HEK293 (cell line): ENCODE measurements around the gene MGAT4B.
A peak's percentile ranks its signal among the peaks of the same experiment; 100 is the strongest.

Experiments used
- FEZF1 ChIP-seq: fragments of 450-650 bp; formaldehyde crosslinking; IDR thresholded peaks from 2 replicates; pipeline ENCODE4 v1.5.1; 2016; ENCODE audit warnings: missing biosample characterization, missing genetic modification characterization
- GLIS2 ChIP-seq: fragments of 450-650 bp; formaldehyde crosslinking; IDR thresholded peaks from 2 replicates; pipeline ENCODE4 v1.5.1; 2016; ENCODE audit warnings: missing biosample characterization, missing genetic modification characterization
- KLF8 ChIP-seq: fragments of 450-650 bp; formaldehyde crosslinking; IDR thresholded peaks from 2 replicates; pipeline ENCODE4 v1.5.1; 2016; ENCODE audit warnings: missing biosample characterization, missing genetic modification characterization
- OVOL3 ChIP-seq: fragments of 450-650 bp; formaldehyde crosslinking; IDR thresholded peaks from 2 replicates; pipeline ENCODE4 v1.5.1; 2016; ENCODE audit warnings: missing biosample characterization, missing genetic modification characterization
- RBAK ChIP-seq: fragments of 450-650 bp; formaldehyde crosslinking; IDR thresholded peaks from 2 replicates; pipeline ENCODE4 v1.5.1; 2016; ENCODE audit warnings: missing biosample characterization, missing genetic modification characterization
- WT1 ChIP-seq: fragments of 450-650 bp; formaldehyde crosslinking; IDR thresholded peaks from 2 replicates; pipeline ENCODE4 v1.5.1; 2016; ENCODE audit warnings: missing biosample characterization, missing genetic modification characterization
- ZBTB20 ChIP-seq: fragments of 450-650 bp; formaldehyde crosslinking; IDR thresholded peaks from 2 replicates; pipeline ENCODE4 v1.5.1; 2016; ENCODE audit warnings: missing biosample characterization, missing genetic modification characterization
- ZNF112 ChIP-seq: fragments of 450-650 bp; formaldehyde crosslinking; IDR thresholded peaks from 2 replicates; pipeline ENCODE4 v1.5.0; 2017; ENCODE audit warnings: missing biosample characterization, missing genetic modification characterization
- ZNF133 ChIP-seq: fragments of 450-650 bp; formaldehyde crosslinking; IDR thresholded peaks from 2 replicates; pipeline ENCODE4 v1.5.1; 2016; ENCODE audit warnings: missing biosample characterization, missing genetic modification characterization
- ZNF324 ChIP-seq: fragments of 450-650 bp; formaldehyde crosslinking; IDR thresholded peaks from 2 replicates; pipeline ENCODE4 v1.5.1; 2016; ENCODE audit warnings: missing biosample characterization, missing genetic modification characterization
- ZNF366 ChIP-seq: fragments of 450-650 bp; formaldehyde crosslinking; conservative IDR thresholded peaks from 2 replicates; pipeline ENCODE4 v1.5.1; 2016; ENCODE audit warnings: missing biosample characterization, missing genetic modification characterization
- ZNF423 ChIP-seq: fragments of 450-650 bp; formaldehyde crosslinking; IDR thresholded peaks from 2 replicates; pipeline ENCODE4 v1.5.1; 2016; ENCODE audit warnings: missing biosample characterization, missing genetic modification characterization
- ZNF624 ChIP-seq: fragments of 450-650 bp; formaldehyde crosslinking; IDR thresholded peaks from 2 replicates; pipeline ENCODE4 v1.5.1; 2017; ENCODE audit warnings: missing biosample characterization, missing genetic modification characterization
- ZNF629 ChIP-seq: fragments of 450-650 bp; formaldehyde crosslinking; IDR thresholded peaks from 2 replicates; pipeline ENCODE4 v1.5.1; 2017; ENCODE audit warnings: missing biosample characterization, missing genetic modification characterization
- ZSCAN23 ChIP-seq: fragments of 450-650 bp; formaldehyde crosslinking; IDR thresholded peaks from 2 replicates; pipeline ENCODE4 v1.5.1; 2016; ENCODE audit warnings: missing biosample characterization, missing genetic modification characterization
- ZXDB ChIP-seq: fragments of 450-650 bp; formaldehyde crosslinking; IDR thresholded peaks from 2 replicates; pipeline ENCODE4 v1.5.1; 2016; ENCODE audit warnings: missing biosample characterization, missing genetic modification characterization
- TF ChIP-seq, protein P1 (sequence below): fragments of 450-650 bp; formaldehyde crosslinking; IDR thresholded peaks from 2 replicates; pipeline ENCODE4 v1.5.1; 2016; ENCODE audit warnings: missing biosample characterization, missing genetic modification characterization
- TF ChIP-seq, protein P2 (sequence below): sonication (generic); formaldehyde crosslinking; IDR thresholded peaks from 2 replicates; pipeline ENCODE4 v1.8.1; 2022; ENCODE audit warnings: mild to moderate bottlenecking, moderate library complexity, missing genetic modification reagents
- TF ChIP-seq, protein P3 (sequence below): fragments of 450-650 bp; IDR thresholded peaks from 2 replicates; pipeline ENCODE4 v1.5.1; 2018; ENCODE audit warnings: missing biosample characterization, mild to moderate bottlenecking, missing genetic modification characterization
- TF ChIP-seq, protein P4 (sequence below): fragments of 450-650 bp; formaldehyde crosslinking; IDR thresholded peaks from 2 replicates; pipeline ENCODE4 v1.5.1; 2017; ENCODE audit warnings: missing biosample characterization, missing genetic modification characterization
- TF ChIP-seq, protein P5 (sequence below): fragments of 450-650 bp; formaldehyde crosslinking; IDR thresholded peaks from 2 replicates; pipeline ENCODE4 v1.5.1; 2017; ENCODE audit warnings: missing biosample characterization, missing genetic modification characterization
- TF ChIP-seq, protein P6 (sequence below): fragments of 450-650 bp; formaldehyde crosslinking; IDR thresholded peaks from 2 replicates; pipeline ENCODE4 v1.5.1; 2017; ENCODE audit warnings: missing biosample characterization, mild to moderate bottlenecking, missing genetic modification characterization, moderate library complexity
- TF ChIP-seq, protein P7 (sequence below): fragments of 450-650 bp; formaldehyde crosslinking; IDR thresholded peaks from 2 replicates; pipeline ENCODE4 v1.5.1; 2016; ENCODE audit warnings: missing biosample characterization, missing genetic modification characterization
- TF ChIP-seq, protein P8 (sequence below): fragments of 450-650 bp; formaldehyde crosslinking; IDR thresholded peaks from 2 replicates; pipeline ENCODE4 v1.5.1; 2016; ENCODE audit warnings: missing biosample characterization, missing genetic modification characterization, borderline replicate concordance

MGAT4B gene

DNA sequence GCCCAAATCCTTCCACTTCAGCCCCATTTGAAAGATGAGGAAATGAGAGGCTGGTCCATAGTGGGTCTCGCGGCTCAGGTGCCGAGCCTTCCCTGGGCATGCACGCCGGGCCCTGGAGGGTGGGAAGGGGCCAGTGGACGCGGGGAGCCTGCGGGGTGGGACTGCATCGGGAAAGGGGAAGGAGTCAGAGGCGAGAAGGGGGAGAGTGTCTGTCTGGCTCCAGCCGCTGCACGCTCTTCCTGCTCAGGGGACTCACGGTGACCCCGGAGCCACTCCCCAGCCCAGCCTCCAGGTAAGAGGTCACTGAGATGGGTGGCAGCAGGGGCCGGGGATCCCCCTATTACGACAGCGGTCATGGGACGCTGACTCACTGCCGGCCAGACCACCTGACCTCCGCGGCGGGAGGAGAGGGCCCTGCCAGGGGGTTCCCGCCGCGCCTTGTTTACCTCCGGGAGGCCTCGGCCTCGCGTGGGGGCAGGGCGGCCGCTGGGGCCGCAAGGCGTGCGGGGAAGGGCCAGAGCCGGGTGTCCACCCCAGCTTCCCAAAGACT lies 12.2 kb upstream of the MGAT4B start (continued):
- TF ChIP-seq RBAK (tag by site-specific recombination) (no peak), FEZF1 (tag by site-specific recombination) (peak; percentile 19; the same call in 1 of the 2 replicates), ZSCAN23 (tag by site-specific recombination) (peak; percentile 91; the same call in 1 of the 2 replicates), GLIS2 (tag by site-specific recombination) (peak; percentile 96), ZXDB (peak; percentile 99), ZNF423 (tag by site-specific recombination) (0 out of 2 replicates have a peak, but pooled peaks have one; percentile 47), OVOL3 (tag by site-specific recombination) (no peak), ZBTB20 (tag by site-specific recombination) (peak; percentile 48; the same call in 1 of the 2 replicates), ZNF112 (no peak), ZNF629 (tag by site-specific recombination) (peak; percentile 99), KLF8 (tag by site-specific recombination) (peak; percentile 99), ZNF324 (tag by site-specific recombination) (peak; percentile 93), ZNF624 (tag by site-specific recombination) (no peak), ZNF133 (tag by site-specific recombination) (no peak), ZNF366 (tag by site-specific recombination) (peak; percentile 90), WT1 (tag by site-specific recombination) (peak; percentile 92)
- TF ChIP-seq, protein P1, sequence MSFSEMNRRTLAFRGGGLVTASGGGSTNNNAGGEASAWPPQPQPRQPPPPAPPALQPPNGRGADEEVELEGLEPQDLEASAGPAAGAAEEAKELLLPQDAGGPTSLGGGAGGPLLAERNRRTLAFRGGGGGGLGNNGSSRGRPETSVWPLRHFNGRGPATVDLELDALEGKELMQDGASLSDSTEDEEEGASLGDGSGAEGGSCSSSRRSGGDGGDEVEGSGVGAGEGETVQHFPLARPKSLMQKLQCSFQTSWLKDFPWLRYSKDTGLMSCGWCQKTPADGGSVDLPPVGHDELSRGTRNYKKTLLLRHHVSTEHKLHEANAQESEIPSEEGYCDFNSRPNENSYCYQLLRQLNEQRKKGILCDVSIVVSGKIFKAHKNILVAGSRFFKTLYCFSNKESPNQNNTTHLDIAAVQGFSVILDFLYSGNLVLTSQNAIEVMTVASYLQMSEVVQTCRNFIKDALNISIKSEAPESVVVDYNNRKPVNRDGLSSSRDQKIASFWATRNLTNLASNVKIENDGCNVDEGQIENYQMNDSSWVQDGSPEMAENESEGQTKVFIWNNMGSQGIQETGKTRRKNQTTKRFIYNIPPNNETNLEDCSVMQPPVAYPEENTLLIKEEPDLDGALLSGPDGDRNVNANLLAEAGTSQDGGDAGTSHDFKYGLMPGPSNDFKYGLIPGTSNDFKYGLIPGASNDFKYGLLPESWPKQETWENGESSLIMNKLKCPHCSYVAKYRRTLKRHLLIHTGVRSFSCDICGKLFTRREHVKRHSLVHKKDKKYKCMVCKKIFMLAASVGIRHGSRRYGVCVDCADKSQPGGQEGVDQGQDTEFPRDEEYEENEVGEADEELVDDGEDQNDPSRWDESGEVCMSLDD (tag by site-specific recombination) = peak; percentile 99
- TF ChIP-seq, protein P2, sequence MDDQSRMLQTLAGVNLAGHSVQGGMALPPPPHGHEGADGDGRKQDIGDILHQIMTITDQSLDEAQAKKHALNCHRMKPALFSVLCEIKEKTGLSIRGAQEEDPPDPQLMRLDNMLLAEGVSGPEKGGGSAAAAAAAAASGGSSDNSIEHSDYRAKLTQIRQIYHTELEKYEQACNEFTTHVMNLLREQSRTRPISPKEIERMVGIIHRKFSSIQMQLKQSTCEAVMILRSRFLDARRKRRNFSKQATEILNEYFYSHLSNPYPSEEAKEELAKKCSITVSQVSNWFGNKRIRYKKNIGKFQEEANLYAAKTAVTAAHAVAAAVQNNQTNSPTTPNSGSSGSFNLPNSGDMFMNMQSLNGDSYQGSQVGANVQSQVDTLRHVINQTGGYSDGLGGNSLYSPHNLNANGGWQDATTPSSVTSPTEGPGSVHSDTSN (CRISPR knock-in tag) = 0 out of 2 replicates have a peak, but pooled peaks have one; percentile 29
- TF ChIP-seq, protein P3, sequence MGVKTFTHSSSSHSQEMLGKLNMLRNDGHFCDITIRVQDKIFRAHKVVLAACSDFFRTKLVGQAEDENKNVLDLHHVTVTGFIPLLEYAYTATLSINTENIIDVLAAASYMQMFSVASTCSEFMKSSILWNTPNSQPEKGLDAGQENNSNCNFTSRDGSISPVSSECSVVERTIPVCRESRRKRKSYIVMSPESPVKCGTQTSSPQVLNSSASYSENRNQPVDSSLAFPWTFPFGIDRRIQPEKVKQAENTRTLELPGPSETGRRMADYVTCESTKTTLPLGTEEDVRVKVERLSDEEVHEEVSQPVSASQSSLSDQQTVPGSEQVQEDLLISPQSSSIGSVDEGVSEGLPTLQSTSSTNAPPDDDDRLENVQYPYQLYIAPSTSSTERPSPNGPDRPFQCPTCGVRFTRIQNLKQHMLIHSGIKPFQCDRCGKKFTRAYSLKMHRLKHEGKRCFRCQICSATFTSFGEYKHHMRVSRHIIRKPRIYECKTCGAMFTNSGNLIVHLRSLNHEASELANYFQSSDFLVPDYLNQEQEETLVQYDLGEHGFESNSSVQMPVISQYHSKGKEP = peak; percentile 77; the same call in 1 of the 2 replicates
- TF ChIP-seq, protein P4, sequence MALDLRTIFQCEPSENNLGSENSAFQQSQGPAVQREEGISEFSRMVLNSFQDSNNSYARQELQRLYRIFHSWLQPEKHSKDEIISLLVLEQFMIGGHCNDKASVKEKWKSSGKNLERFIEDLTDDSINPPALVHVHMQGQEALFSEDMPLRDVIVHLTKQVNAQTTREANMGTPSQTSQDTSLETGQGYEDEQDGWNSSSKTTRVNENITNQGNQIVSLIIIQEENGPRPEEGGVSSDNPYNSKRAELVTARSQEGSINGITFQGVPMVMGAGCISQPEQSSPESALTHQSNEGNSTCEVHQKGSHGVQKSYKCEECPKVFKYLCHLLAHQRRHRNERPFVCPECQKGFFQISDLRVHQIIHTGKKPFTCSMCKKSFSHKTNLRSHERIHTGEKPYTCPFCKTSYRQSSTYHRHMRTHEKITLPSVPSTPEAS (tag by site-specific recombination) = peak; percentile 44; the same call in 1 of the 2 replicates
- TF ChIP-seq, protein P5, sequence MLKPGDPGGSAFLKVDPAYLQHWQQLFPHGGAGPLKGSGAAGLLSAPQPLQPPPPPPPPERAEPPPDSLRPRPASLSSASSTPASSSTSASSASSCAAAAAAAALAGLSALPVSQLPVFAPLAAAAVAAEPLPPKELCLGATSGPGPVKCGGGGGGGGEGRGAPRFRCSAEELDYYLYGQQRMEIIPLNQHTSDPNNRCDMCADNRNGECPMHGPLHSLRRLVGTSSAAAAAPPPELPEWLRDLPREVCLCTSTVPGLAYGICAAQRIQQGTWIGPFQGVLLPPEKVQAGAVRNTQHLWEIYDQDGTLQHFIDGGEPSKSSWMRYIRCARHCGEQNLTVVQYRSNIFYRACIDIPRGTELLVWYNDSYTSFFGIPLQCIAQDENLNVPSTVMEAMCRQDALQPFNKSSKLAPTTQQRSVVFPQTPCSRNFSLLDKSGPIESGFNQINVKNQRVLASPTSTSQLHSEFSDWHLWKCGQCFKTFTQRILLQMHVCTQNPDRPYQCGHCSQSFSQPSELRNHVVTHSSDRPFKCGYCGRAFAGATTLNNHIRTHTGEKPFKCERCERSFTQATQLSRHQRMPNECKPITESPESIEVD (tag by site-specific recombination) = peak; percentile 13; the same call in 1 of the 2 replicates
- TF ChIP-seq, protein P6, sequence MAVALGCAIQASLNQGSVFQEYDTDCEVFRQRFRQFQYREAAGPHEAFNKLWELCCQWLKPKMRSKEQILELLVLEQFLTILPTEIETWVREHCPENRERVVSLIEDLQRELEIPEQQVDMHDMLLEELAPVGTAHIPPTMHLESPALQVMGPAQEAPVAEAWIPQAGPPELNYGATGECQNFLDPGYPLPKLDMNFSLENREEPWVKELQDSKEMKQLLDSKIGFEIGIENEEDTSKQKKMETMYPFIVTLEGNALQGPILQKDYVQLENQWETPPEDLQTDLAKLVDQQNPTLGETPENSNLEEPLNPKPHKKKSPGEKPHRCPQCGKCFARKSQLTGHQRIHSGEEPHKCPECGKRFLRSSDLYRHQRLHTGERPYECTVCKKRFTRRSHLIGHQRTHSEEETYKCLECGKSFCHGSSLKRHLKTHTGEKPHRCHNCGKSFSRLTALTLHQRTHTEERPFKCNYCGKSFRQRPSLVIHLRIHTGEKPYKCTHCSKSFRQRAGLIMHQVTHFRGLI (tag by site-specific recombination) = no peak; the same call in 1 of the 2 replicates
- TF ChIP-seq, protein P7, sequence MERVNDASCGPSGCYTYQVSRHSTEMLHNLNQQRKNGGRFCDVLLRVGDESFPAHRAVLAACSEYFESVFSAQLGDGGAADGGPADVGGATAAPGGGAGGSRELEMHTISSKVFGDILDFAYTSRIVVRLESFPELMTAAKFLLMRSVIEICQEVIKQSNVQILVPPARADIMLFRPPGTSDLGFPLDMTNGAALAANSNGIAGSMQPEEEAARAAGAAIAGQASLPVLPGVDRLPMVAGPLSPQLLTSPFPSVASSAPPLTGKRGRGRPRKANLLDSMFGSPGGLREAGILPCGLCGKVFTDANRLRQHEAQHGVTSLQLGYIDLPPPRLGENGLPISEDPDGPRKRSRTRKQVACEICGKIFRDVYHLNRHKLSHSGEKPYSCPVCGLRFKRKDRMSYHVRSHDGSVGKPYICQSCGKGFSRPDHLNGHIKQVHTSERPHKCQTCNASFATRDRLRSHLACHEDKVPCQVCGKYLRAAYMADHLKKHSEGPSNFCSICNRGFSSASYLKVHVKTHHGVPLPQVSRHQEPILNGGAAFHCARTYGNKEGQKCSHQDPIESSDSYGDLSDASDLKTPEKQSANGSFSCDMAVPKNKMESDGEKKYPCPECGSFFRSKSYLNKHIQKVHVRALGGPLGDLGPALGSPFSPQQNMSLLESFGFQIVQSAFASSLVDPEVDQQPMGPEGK = peak; percentile 96
- TF ChIP-seq, protein P8, sequence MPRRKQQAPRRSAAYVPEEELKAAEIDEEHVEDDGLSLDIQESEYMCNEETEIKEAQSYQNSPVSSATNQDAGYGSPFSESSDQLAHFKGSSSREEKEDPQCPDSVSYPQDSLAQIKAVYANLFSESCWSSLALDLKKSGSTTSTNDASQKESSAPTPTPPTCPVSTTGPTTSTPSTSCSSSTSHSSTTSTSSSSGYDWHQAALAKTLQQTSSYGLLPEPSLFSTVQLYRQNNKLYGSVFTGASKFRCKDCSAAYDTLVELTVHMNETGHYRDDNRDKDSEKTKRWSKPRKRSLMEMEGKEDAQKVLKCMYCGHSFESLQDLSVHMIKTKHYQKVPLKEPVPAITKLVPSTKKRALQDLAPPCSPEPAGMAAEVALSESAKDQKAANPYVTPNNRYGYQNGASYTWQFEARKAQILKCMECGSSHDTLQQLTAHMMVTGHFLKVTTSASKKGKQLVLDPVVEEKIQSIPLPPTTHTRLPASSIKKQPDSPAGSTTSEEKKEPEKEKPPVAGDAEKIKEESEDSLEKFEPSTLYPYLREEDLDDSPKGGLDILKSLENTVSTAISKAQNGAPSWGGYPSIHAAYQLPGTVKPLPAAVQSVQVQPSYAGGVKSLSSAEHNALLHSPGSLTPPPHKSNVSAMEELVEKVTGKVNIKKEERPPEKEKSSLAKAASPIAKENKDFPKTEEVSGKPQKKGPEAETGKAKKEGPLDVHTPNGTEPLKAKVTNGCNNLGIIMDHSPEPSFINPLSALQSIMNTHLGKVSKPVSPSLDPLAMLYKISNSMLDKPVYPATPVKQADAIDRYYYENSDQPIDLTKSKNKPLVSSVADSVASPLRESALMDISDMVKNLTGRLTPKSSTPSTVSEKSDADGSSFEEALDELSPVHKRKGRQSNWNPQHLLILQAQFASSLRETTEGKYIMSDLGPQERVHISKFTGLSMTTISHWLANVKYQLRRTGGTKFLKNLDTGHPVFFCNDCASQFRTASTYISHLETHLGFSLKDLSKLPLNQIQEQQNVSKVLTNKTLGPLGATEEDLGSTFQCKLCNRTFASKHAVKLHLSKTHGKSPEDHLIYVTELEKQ (tag by site-specific recombination) = peak; percentile 83; the same call in 1 of the 2 replicates
